HK-2 (cell line): ENCODE measurements around the gene ADAMTSL3.

Source experiments
- DNase-seq: peaks from one replicate; pipeline ENCODE4 v3.0.0-alpha.2; 2018; ENCODE audit not compliant: unreplicated experiment

The ADAMTSL3 gene, protein sequence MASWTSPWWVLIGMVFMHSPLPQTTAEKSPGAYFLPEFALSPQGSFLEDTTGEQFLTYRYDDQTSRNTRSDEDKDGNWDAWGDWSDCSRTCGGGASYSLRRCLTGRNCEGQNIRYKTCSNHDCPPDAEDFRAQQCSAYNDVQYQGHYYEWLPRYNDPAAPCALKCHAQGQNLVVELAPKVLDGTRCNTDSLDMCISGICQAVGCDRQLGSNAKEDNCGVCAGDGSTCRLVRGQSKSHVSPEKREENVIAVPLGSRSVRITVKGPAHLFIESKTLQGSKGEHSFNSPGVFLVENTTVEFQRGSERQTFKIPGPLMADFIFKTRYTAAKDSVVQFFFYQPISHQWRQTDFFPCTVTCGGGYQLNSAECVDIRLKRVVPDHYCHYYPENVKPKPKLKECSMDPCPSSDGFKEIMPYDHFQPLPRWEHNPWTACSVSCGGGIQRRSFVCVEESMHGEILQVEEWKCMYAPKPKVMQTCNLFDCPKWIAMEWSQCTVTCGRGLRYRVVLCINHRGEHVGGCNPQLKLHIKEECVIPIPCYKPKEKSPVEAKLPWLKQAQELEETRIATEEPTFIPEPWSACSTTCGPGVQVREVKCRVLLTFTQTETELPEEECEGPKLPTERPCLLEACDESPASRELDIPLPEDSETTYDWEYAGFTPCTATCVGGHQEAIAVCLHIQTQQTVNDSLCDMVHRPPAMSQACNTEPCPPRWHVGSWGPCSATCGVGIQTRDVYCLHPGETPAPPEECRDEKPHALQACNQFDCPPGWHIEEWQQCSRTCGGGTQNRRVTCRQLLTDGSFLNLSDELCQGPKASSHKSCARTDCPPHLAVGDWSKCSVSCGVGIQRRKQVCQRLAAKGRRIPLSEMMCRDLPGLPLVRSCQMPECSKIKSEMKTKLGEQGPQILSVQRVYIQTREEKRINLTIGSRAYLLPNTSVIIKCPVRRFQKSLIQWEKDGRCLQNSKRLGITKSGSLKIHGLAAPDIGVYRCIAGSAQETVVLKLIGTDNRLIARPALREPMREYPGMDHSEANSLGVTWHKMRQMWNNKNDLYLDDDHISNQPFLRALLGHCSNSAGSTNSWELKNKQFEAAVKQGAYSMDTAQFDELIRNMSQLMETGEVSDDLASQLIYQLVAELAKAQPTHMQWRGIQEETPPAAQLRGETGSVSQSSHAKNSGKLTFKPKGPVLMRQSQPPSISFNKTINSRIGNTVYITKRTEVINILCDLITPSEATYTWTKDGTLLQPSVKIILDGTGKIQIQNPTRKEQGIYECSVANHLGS (N-terminal part only)

DNA sequence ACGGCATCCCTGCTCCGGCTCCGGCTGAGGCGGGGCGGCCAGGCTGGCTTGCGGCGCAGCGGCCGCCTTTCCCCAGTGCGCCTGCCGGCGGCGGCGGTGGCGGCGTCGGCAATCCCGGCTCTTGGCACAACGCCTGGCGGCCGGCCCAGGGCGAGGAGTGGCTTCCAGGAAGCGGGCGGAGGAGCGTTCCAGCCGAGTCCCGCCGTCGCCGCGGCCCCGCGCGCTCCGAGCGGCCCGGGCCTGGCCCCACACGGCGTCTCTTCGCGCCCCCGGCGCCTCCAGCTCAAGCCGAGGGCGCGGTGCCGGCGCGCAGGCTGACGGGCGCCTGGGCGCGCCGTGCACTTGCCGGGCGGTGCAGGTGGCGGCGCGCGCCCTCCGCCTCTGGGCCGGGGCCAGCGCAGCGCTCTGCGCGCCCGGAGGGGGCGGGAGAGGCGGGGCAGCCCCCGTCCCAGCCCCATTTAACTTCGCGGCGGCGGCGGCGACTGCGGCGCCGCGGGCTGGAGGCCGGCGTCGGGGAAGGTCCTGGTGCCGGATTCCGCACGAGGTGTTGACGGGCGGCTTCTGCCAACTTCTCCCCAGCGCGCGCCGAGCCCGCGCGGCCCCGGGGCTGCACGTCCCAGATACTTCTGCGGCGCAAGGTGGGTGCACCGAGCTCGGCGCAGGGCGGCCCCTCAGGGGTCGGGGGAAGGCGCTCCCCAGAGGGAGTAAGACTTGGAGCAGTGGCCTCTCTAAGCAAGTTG is at the start of gene ADAMTSL3:
Gene ADAMTSL3 (plus strand): TSS at position 485 of the 740 bp plus-strand sequence. CDS start 1,639 bp downstream, outside the sequence.
- DNase-seq, result peak; percentile 26

DNA sequence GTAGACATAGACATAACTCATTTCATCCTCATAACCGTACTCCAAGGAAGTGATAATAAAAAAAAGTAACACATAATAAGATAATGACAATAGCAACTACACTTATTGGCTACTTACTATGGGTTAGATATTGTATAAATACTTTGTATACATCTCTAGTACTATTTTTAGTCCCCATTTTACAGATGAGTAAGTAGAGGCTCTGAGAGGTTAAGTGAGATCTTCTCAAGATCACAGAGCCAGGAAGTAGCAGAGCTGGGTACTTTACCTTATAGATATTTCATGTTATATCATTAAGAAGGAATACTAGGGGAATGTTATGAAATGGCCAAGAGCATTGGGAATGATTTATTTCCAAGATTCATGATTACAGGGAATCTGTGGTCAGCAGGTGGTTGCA is 49.4 kb upstream of the ADAMTSL3 start:
- DNase-seq, result no peak

DNA sequence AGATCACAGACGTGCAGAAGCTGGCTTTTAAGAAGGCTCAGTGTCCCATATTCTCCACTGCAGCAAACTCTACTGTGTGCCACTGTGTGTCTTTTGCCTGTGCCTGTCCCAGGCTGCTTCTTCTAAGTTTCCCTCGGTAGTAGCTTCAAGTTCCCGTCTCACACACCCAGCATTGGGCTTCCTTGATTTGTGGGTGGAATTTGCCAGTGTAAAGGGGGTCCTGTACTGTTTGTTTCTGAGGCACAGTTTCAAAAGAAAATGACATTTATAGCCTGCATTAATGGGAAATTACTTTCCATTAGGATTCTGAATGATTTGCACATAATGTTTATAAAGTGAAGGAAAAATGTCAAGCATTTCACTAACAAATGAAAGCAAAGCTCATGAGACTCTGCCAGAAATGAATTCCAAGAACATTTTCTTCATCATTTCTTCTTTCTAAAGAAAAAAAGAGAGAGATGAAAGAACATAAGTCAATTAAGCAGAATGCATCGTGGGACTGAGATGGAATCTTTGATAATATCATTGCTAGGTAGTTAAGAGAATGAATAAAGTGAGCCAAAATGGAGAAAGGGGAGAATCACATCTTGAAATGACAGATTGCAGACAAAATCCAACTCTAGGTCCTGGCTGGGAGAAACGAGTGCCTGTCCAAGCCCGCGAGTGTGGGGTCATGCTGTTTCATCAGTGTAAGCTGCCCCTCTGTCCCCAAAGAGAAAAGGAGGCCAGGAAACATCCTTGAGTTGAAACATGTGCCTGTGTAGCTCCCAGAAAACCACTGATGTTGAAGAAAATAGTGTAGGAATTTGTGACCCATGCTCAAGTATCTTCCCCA is 48.6 kb upstream of the ADAMTSL3 start:
- DNase-seq, result no peak

DNA sequence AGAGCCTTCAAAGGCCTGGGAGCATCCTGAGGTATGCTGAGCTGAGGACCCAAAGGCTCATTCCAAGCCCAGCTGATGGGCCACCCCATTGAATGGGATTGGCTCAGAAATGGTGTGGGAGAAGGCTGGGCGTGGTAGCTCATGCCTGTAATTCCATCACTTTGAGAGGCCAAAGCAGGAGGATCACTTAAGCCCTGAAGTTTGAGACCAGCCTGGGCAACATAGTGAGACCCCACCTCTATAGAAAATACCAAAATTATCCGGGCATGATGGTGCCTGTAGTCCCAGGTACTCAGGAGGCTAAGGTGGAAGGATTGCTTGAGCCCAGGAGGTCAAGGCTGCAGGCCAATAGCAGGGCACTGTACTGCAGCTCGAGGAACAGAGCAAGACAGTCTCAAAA is 43.8 kb upstream of the ADAMTSL3 start:
- no peak for DNase-seq

DNA sequence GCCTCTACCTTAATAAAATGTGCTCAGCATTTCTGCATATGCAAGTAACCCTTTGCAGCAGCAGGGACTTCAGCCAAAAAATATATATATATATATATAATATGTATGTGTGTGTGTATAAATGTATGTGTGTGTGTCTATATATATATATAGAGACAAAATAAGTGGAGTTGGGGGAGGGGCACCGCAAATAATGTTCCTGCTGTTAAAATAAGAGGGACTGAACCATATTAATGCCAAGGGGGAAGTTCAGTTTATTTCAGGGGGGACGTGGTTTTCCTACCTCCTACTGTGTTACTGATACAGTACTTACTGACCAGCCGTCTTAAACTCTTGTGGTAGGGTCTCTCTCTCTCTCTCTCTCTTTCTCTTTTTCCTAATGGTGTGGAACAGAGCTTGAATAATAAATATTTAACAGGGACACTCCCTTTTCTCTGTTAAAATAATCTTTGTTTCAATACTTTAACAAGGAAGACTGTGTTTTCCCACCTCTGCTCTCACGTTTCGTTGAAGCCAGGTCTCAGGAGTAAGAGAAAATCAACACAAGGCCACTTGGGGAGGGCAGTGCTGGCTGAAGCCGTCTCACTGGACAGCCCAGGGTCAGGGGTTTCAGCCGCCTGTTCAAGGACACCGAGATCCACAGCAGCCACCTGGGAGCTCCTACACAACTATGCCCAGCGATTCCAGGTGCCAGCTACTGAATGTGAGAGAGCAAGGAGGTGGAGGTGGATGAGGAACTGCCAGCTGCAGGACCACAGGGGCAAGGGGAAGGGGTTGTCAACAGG is 42.8 kb upstream of the ADAMTSL3 start:
- no peak for DNase-seq

DNA sequence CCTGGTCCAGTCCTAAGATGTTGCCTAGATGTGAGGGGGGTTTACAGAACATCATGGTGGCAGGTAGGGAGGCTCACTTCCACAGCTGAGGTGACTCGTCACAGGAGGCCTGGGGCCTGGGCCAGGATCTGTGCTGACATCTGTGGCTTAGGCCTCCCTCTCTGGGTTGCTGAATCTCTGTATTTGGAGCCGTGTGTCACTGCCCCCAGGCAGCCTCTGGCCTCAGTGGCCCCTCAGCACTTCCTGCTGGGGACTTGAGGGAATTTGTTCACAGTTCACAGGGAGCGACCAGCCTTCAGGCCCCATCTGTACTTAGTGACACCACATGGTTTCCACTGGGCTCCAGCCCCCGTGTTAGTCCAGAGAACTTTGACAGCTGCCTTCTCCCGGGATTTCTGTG is 41.7 kb upstream of the ADAMTSL3 start:
- no peak for DNase-seq

DNA sequence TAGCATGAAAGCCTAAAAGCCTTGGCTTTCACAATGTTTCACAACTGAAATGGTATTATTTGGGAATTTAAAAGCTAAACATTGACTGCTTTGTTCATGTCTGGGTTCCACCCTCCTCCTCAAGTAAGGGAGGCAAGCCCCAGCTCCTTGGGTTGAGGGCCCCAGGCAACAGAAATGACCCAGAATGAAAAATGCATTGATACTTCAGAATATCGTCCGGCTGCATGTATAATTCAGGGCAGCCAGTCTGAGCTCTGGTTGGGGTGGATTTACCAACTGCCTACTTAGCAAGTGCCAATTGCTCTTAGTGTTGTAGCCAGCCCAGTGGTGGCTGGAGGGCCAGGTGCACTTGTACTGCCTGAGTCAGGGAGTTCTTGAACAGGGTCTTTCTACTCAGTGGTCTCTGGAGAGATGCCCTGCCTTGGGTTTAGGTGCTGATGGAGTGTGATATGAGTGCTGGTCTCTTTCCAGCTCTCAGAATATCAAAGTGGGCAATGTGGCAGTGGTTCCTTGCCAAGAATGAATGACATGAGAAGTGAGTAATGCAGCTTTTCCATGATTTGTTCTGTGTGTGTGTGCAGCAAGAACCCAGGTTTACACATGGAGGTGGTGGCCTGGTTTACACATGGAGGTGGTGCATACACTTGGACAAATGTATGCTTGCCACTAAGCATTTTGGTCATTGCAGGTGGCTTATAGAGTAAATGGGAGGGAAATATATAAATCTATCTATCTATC is 40.9 kb upstream of the ADAMTSL3 start:
- no peak for DNase-seq

DNA sequence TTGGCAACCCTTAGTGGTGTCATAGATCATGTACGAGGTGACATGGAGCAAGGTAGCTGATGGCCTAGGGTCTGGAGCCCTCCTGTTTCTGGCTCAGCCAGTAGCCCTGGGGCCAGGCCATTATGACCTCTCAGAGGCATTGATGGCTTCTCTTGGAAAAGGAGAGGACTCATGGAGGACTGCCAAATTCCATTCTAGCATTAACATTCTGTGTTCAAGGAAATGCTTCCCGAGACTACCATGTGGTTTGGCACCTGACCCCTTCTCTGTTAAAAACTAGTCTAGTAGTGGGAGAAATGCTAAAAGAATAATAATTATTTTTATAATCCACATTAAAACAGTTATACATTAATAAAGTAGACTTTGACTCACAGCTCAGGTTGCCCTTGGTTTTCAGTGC is 40.2 kb upstream of the ADAMTSL3 start:
- DNase-seq, result no peak

DNA sequence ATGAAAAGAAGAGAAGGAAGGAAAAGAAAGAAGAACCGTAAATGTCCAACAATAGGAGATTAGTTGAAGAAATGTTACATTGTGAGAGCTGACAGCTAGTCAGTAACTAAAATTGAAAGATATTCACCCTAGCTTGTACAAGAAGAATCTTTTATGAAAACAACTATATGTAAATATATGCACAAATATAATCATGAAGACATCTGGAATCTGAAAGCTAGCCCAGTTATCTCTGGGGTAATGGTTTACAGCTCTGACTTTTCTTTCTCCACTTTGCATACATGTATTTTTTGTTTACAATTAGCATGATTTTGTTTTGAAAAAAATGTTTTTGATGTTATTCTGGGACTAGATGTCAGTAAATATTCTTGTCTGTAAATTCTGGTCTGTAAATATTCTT is 37.1 kb upstream of the ADAMTSL3 start:
- DNase-seq, result no peak

DNA sequence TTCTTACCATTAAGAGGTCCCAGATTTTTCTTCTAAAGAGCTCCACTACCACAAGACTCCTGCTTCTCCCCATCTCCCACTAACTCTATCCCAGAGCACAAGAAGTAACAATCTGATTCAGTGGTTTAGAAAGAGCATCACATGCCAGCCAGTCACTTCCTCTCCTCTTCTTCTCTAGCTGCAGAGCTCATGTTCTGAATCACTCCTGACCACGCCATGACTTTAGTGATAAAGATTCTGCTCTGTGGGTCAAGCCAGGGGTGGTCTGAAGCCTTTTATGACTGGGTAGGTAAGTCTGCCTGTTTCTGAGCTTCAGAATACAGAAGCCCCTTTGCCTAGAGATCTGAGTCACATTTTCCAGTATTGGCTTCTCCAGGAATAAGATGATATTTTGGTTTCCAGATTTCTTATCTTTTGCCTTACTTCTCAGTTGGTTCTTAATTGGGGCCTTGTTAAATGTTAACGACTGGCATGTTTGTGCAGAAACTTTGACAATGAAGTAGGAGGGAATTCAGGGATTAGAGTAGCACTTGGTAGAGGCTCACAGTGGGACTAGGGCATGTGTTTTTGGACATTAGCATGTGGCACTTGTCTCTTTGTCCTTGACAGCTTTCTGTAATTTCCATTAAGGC is 27.6 kb upstream of the ADAMTSL3 start:
- DNase-seq, result no peak

DNA sequence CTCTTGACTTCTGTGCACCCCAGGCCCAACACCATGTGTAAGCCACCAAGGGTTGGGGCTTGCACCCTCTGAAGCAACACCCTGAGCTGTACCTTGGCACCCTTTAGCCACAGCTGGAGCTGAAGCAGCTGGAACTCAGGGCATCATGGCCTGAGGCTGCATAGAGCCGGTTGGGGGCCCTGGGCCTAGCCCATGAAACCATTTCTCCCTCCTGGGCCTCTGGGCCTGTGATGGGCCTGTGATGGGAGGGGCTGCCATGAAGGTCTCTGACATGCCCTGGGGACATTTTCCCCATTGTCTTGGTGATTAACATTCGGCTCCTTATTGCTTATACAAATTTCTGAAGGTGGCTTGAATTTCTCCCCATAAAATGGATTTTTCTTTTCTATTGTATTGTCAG is 22.4 kb upstream of the ADAMTSL3 start:
- no peak for DNase-seq

DNA sequence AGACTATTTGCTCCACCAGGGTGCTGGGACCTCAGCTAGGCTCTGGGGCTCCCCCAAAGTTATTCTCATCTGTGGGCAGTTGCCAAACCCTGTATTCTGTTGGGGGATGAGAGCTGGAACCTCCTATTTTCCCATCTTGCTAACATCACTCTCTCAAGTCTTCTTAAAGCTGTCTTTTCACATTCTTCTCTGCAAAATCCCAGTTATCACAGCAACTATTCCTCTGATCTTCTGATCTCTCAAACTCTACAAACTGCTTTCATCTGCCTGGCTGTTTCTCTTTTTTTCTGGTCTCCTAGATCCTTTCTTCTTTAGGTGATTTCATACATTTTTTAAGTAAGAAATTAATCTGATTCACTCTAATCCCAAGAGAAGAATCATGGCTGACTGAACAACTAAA is 10.7 kb upstream of the ADAMTSL3 start:
- DNase-seq, result no peak

DNA sequence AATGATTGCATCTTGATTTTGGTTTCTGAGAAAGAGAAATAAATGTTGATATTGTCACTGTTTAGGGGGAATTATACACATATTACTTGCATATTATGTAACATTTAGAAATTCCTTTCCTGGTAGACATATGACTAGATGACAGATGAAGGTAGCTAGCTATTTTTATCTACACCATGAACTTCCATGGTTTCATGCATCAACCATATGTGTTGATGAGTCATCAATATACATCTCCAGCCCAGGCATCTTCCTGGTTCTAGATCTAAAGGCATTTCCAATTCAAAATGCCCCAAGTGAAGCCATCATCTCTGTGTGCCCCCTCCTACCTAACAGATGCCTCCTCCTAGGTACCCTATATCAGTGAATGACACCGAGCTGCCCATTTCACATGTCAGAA is 9.5 kb upstream of the ADAMTSL3 start:
- DNase-seq, result no peak

DNA sequence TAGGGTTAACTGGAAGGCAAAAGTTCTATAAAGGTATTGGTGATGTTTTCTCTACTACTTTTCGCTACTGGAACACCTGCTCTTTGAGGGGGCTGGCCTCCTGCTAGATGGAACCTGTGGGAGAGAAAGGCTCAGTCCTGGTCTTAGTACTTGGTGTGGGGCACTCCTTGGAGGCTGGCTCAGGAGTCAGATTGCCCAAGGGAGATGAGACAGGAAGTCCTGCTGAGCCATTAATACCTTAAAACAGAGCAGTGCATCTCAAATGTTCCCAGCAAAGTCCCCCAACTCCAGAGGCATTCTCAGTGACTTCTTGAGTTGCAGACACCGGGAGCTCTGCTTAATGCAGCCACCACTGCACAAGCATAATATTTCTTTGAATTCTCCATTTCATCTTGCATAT is 3.1 kb upstream of the ADAMTSL3 start:
- no peak for DNase-seq

DNA sequence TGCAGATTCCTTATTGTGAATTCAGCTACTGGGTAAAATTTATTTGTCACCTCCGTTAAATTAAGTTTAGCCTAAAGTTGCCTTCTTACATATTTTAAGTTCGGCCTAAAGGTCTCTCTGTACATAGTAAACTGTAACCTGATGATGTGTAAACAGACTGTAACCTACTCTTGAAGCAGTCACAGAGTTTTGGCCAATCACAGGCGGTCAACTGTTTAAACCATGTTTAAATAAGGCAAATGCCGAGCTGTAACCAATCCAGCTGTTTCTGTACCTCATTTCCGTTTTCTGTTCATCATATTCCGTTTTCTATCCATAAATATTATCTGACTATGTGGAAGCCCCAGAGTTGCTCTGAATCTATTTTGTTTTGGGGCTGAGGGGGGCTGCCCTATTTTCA is 2.4 kb upstream of the ADAMTSL3 start:
- no peak for DNase-seq

DNA sequence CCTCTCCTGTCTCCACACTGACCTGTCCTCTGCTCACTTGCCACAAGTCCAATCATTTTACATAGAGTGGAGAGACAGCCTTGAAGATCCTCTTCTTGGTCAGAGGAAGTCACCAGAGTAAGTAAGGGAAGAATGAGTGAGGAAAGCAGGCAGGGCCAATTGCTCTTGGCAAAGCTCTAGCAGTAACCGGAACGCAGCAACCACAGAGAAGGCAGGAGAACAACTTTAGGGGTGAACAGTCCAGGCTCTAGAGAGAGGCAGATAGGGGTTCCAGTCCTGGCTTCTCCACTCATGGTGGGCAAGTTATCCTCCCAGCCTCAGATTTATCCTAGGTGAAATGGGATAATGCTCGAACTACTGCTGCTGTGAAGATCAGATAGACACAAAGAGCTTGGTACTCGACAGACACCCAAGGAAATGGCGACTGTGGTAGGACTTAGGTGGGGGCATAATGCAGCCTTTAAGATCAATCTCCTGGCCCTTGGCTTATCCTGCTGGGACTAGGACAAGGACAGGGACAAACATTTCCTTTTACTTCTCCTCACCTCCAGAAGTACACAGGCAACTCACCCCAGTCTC is 1.2 kb upstream of the ADAMTSL3 start:
- DNase-seq, result no peak

DNA sequence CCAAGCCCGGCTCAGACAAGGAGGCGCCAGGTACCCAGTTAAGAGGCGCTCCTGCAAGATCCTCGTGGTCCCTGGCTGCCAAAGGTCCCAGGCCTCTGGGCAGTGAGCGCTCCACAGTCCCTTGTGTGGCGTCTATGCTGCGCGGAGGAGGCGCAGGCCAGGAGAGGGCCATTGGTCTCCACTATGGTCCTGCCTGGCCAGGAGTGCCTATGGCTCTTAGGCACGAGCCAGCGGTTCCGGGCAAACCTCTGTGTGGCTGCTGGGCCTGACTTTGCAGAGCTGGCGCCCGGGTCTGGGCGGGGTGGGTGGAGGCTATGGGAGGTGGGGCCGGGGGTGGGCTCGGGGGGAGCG is 660 bp upstream of the ADAMTSL3 start:
- no peak for DNase-seq
